Activated naive CD4-positive, alpha-beta T cell treated with anti-CD3 and anti-CD28 coated beads, Interleukin-2, amount 50 U/mL, for 16 hours (primary cell): ENCODE results near the gene TIMM29.
"Not testable (repeated sequence)": the region's sequence is repeated elsewhere in the genome, so short reads cannot be mapped to it uniquely, and the experiment has no call there.

ENCODE experiments used
- DNase-seq: peaks from one replicate; pipeline ENCODE4 v3.0.0-alpha.2; 2020

Gene TIMM29

DNA sequence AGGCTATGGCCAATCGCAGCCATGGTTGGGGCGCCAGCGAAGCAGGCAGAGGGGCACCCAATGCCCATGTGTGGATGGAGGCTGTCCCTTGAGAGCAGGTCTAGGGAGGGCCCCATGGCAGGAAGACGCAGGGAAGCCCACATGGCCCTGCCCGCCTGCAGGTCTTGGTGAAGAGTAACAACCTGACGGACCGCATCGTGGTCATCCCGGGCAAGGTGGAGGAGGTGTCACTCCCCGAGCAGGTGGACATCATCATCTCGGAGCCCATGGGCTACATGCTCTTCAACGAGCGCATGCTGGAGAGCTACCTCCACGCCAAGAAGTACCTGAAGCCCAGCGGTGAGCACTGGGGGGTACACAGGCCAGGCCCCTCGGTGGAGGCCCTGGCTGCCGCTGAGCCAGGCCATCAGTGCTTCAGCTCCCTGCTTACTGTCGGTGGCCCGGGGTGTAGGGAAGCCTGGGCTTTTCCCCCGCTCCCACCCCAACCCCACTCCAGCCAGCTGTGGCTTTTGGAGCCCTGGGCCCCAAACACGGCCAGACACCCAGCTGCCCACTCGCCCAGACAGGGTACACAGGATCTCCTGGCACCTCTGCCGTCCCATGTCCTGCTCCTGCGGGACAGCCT, 14.8 kb upstream of the TIMM29 start:
- DNase-seq = no peak

GRCh38 chr19:10915130-10916091, 13.2 kb upstream of the TIMM29 start:
- DNase-seq = no peak

- no peak for DNase-seq
Measured at GRCh38 chr19:10916602-10917001, 12.0 kb upstream of the TIMM29 start.

DNA sequence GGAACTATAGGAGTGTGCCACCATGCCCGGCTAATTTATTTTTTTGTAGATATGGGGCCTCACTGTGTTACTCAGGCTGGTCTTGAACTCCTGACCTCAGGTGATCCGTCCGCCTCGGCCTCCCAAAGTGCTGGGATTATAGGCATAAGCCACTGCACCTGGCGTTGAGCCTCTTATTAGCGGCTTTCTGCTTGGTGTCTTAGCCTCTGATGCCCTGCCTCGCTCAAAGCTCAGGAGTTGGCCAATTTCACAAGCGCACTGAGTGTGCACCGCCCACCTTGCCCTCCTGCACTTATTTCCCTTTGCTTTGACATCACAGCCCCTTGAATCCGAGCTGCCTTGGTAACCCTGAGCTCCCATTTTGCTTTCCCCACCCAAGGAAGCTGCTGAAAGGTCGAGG, 10.3 kb upstream of the TIMM29 start:
- no peak for DNase-seq

- no peak for DNase-seq
Measured at GRCh38 chr19:10919352-10920287, 9.0 kb upstream of the TIMM29 start.

GRCh38 chr19:10920288-10920655, 8.3 kb upstream of the TIMM29 start:
- DNase-seq = no peak

DNA sequence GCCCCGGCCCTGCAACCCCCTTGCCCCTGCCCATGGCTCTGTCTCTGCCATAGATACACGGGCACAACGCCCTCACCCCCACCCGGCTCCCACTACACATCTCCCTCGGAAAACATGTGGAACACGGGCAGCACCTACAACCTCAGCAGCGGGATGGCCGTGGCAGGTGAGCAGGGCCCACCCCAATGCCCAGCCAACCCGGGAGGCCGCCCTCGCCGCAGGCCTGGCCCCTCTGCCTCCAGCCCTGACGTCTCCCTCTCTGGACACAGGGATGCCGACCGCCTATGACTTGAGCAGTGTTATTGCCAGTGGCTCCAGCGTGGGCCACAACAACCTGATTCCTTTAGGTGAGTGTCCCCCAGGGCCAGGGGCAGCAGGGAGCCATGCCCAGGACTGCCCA, 7.8 kb upstream of the TIMM29 start:
- DNase-seq = no peak

- DNase-seq = no peak
Measured at GRCh38 chr19:10921199-10921909, 7.3 kb upstream of the TIMM29 start.

- no peak for DNase-seq
Measured at GRCh38 chr19:10921910-10922637, 6.5 kb upstream of the TIMM29 start.

DNA sequence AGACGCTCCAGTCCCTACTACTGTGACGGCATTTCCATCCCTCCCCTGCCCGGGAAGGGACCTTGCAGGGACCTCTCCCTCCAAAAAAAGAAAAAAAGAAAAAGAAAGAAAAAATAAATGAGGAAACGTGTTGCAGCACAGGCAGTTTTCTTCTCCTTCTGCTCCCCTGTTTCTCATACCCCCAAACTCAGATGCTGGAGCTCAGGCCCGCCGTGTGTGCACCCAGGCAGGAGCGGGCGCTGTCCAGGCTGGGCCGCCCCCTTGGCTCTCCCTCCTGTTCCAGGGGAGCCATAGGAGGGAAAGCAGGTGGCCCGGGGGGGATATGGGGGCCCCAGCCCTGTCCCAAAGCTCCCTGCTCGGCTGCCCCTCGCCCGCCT, 6.0 kb upstream of the TIMM29 start:
- no peak for DNase-seq

- DNase-seq = no peak
Measured at GRCh38 chr19:10923260-10924112, 5.1 kb upstream of the TIMM29 start.

GRCh38 chr19:10924597-10924996, 4.0 kb upstream of the TIMM29 start:
- DNase-seq = no peak

GRCh38 chr19:10927730-10928562, 665 bp upstream of the TIMM29 start:
- DNase-seq = no peak

- DNase-seq = no peak
Measured at GRCh38 chr19:10929402-10929794, 787 bp downstream of the TIMM29 start.

- DNase-seq = no peak
Measured at GRCh38 chr19:10935371-10936059, 6.9 kb downstream of the TIMM29 start.

DNA sequence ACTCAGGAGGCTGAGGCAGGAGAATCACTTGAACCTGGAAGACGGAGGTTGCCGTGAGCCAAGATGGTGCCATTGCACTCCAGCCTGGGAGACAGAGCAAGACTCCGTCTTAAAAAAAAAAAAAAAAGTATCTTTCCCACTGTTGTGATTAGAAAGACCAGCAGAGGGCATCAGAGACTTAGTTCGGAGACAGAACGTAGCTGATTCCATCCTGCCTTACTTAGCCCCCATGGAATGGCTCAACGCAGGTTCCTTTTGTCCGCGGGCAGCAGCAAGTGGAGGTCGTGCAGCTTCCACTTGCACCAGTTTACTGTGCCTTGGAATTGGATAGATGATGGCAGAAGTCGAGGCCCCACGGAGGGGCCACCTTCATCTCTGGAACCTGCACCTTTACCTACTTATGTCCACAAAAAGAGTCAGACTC, 8.1 kb downstream of the TIMM29 start:
- no peak for DNase-seq

- DNase-seq = not testable (repeated sequence)
Measured at GRCh38 chr19:10941649-10942048, 13.0 kb downstream of the TIMM29 start.

- not testable (repeated sequence) for DNase-seq
Measured at GRCh38 chr19:10943412-10943811, 14.8 kb downstream of the TIMM29 start.

- no peak for DNase-seq
Measured at GRCh38 chr19:10945264-10945663, 16.7 kb downstream of the TIMM29 start.
